SW480 (cell line): ENCODE measurements around the gene CUL1.

Experiments used
- DNase-seq: peaks from one replicate; pipeline ENCODE4 v3.0.0-alpha.2; 2016; ENCODE audit warnings: low spot score

Gene CUL1

DNA sequence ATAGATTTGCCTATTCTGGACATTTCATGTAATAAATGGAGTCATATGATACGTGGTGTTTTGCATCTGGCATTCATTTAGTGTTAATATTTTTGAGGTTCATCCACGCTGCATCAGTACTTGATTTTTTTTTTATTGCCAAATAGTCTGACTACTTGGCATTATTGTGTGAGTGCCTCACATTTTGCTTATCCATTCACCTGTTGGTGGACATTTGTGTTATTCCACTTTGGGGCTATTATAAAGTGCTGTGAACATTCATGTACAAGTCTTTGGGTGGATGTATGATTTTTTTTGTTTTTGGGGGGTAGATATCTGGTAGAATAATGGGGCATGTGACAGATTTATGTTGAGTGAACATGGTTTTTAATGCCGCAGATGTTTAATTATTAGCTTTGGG, 19.7 kb downstream of the CUL1 start:
- no peak for DNase-seq

GRCh38 chr7:148719753-148720152, 21.1 kb downstream of the CUL1 start:
- no peak for DNase-seq

DNA sequence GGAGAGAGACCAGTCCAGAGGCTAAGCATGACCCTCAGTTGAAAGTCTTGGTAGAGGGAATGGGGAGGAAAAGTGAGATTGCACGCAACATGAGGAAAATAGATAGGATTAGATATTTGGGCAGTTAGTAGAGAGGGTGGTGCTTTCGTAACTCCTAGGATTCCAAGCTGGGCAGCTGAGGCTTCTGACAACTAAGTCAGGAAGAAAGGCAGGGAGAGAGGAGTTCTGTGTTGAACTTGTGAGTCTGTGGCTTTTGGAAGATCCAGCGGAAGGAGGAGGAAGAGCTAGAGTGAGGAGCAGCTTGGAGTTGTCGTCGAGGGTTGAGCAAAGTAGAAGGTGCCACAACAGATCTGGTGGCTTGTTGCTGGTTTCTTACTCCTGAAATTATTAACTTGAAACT, 21.8 kb downstream of the CUL1 start:
- DNase-seq, result no peak

- DNase-seq, result no peak
Observed at GRCh38 chr7:148721390-148721789, 22.7 kb downstream of the CUL1 start.

DNA sequence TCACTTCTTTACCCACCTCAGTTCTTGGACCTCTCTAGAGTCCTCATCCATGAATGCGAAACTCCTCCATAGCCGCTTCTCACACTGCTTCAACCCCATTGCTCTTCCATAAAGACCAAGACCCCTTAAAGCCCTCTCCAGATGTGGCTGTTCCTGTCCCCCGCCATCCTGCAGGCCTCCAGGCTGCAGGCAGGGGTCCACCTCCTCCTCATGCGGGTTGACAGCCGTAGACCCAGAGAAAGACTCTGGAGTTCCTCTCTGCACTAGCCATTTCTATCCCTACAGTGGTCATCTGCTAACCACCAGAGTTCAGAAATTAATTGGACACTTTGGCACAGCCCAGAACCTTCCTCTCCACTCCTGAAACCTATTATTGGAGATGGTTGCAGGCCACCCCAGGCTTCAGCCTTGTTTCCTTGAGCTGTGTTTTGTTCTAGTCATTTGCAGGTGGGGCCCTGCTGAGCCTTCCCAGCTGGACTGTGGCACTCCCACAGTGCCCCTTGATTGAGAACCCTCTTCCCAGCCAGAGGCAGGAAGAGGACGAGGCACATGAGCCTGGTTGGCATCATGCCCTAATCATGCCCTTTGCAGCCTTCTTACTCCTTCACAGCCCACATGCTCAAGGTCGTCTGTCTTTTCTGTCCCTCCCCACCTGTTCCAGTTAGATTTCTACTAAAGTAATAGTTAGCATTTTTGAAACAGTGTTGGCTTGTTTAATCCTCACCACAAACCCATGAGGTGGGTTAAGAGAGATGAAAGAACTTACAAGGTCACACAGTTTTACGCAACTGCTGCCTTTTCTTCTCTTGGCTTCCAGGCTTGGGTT, 23.9 kb downstream of the CUL1 start:
- no peak for DNase-seq

DNA sequence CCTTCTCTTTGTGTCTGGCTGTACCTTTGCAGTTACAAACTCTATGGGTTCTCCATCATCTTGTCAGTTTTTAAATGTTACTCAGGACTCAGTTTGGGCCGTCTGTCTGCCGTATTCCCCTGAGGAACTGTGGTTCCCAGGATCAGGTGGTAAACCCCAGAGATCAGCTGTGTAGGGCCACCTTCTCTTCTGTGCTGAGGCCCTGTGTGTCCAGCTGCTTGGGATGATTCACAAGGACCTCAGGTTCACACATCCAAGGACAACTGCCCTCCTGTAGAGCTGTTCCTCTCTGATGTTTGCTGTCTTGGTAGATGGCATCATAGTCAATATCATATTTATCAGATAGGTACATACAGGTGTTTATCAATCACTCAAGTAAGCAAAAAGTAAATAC, 24.5 kb downstream of the CUL1 start:
- DNase-seq, result no peak

DNA sequence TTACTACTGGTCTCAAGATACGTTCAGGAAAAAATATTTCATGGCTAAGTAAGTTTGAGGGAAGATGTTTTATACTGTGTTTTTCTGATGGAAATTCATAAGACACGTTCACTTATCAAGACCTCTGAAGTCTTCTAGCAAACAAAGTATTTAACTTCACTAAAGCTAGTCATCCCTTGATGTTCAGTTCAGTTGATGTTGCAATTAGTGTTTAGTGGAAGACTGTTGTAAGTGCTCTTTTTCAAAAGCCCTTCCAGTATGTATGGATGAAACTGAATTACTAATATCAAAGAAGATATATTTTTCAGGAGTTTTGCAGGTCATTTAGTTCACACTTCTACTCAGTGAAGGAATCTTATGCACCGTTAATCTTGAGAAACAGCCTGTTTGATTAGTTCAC, 25.1 kb downstream of the CUL1 start:
- DNase-seq, result no peak

- DNase-seq, result no peak
Observed at GRCh38 chr7:148726385-148726784, 27.7 kb downstream of the CUL1 start.

DNA sequence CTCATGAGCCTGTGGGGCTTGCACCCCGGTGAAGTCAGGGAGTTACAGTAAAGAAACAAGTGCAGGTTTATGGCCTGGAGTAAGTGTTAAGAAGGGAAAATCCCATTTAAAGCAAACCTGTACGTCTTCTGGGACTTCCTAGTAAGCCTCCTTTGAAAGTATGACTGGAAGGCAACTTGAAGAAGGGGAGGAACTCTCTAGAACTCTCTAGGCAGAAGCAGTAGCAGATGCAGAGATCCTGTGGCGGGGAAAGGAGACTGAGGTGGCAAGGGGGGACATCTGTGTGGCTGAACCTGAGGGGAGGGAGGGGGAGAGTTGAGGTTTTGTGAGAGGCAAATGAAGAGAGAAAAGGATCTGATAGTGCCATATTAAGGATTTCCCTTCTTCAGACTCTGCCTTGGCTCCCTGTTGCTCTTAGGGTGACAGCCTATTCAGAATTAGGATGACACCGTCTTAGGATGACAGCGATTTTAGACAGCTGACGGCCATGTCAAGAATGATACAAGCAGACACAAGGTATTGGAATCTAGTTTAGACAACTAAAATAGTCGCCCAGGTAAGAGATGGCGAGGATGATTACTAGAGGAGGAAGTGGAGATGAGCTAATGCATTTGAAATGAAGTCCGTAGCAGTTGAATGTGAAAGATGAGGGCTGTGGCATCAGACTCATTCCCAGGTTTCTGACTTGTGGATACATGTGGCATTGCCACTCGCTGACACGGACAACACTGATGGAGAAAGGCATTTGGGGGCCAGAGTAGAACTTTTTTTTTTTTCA, 29.0 kb downstream of the CUL1 start:
- DNase-seq, result no peak

GRCh38 chr7:148729984-148730733, 31.5 kb downstream of the CUL1 start:
- DNase-seq, result no peak

DNA sequence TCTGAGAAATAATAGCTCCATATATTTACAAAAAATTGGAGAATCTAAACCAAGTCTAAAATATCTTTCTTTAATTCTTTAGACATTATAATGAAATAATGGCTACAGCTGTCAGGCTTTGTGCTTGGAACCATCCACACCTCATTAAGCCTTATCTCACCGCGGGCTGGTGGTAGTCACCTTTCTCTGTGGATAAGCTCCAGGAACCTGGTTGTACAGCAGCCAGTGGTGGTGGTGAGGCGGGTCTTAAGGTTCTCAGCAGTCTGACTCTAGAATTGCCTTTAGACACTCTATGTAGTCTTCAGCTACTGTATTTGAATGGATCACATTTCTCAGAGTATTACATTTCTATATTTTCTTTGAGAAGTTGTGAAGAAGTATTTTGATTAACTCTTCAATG, 34.2 kb downstream of the CUL1 start:
- DNase-seq, result no peak

- no peak for DNase-seq
Observed at GRCh38 chr7:148733496-148733895, 34.8 kb downstream of the CUL1 start.

- DNase-seq, result no peak
Observed at GRCh38 chr7:148735141-148735540, 36.4 kb downstream of the CUL1 start.

DNA sequence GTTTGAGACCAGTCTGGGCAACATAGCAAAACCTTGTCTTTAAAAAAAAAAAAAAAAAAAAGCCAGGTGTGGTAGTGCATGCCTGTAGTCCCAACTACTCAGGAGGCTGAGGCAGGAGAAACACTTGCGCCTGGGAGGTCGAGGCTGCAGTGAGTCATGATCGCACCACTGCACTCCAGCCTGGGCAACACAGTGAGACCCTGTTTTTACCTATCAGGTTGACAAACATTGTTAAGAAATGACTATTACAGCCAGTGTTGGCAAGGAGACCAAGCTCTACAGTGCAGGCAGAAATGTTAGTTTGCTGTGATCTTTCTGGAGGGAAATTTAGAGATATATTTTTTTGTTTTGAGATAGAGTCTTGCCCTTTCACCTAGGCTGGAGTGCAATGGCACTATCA, 37.3 kb downstream of the CUL1 start:
- no peak for DNase-seq

DNA sequence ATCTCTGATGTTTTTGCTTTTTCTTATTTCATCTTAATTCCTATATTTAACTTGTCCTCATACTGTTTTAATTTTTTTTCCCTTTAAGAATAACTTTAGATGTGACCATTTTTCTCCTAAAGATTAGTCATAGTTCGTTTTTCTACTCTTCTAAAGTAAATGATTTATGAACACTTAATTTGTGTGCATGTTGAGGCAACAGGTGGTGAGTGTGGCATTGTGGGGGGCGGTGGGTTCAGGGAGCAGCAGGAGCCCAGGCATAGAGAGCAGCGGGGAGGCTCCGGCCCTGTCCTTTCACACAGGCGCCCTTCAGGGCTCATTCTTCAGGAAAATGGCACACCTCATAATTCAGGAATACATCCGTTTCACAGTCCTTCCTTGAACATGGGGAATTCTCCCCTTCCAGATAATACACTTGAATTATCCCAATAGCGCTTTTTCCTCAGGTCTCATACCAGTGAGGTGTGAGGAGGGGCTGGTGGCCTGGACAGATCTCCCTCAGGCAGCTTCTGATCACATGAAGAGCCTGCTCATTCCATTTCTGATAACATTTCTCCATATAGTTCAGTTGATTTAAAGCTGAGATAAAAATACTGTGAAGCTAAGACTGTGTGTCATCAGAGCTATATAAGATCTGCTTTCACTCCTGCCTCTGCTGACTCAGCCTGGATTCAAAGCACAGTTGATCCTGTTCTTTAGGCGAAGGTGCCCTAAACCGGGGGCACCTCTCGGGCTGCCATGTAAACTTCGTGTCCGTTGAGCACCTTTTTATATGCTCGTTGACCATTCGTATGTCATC, 40.2 kb downstream of the CUL1 start:
- no peak for DNase-seq

GRCh38 chr7:148746135-148746534, 47.4 kb downstream of the CUL1 start:
- no peak for DNase-seq

- DNase-seq, result no peak
Observed at GRCh38 chr7:148747274-148747673, 48.6 kb downstream of the CUL1 start.

- no peak for DNase-seq
Observed at GRCh38 chr7:148750442-148751355, 52.0 kb downstream of the CUL1 start.

GRCh38 chr7:148753224-148753623, 54.5 kb downstream of the CUL1 start:
- DNase-seq, result no peak

GRCh38 chr7:148754912-148755311, 56.2 kb downstream of the CUL1 start:
- no peak for DNase-seq
